HG03354 (cell line): ENCODE data around the gene KRTAP2-3.
"Not testable (repeated sequence)": the region's sequence is repeated elsewhere in the genome, so short reads cannot be mapped to it uniquely, and the experiment has no call there.

ENCODE experiments used
- ATAC-seq: cut with Tn5 transposase; IDR thresholded peaks from one replicate; pipeline ENCODE4 v1.9.1; 2021; ENCODE audit warnings: mild to moderate bottlenecking; ENCODE audit not compliant: unreplicated experiment, poor library complexity, severe bottlenecking

KRTAP2-3 gene

DNA sequence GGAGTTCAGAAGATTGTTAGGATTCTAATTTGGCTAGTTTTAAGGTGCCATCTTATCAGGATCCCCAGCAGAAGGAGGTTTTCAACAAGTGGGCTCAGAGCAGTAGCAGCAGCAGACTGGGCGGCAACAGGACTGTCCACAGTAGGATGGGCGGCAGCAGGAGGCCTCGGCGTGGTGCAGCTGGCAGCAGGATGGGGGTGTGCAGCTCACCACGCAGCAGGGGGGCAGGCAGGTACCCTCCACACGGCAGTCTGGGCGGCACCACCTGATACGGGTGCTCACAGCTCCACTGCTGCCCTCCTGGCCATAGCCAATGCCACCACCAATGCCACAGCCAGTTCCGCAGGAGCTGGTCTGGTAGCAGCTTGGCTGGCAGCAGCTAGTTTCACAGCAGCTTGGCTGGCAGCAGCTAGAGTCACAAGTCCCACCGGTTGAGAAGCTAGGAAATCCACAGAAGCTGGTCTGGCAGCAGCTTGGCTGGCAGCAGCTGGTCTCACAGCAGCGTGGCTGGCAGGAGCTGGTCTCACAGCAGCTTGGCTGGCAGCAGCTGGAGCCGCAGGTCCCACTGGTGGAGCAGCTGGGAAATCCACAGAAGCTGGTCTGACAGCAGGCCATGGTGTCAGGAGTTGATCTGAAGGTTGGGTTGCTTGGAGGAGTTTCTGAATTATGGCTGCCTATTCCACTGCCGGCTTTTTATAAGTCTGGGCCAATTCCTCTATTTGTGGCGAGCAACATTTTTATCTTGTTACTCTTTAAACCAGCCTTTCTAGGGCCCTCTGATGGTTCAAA is 18.9 kb downstream of the KRTAP2-3 start, which contains the start of gene KRTAP1-1:
Gene KRTAP1-1, minus strand, starts transcription at position 668 of the 789 bp plus-strand sequence. Its CDS starts 53 bp downstream, at position 615.
- not testable (repeated sequence) for ATAC-seq

DNA sequence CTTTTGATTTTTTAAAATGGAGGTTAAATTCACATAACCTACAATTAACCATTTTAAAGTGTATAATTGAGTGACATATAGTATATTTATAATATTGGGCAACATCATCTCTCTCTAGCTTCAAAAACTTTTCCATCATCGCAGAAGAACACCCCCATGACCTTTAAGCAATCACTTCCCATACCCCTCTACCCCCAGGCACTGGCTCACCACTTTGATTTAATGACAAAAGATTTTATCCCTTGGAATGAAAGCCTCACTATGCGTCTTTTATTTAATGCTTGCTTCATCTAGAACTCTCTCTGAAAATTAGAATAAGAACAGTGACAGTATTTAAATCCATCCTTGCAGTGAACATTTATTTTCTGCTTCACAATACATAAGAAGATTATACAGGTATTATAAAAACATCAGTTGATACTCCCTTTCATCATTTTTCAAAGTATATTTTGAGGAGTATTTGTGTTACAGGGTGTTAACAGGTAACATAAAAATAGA is 22.0 kb downstream of the KRTAP2-3 start:
- no peak for ATAC-seq

DNA sequence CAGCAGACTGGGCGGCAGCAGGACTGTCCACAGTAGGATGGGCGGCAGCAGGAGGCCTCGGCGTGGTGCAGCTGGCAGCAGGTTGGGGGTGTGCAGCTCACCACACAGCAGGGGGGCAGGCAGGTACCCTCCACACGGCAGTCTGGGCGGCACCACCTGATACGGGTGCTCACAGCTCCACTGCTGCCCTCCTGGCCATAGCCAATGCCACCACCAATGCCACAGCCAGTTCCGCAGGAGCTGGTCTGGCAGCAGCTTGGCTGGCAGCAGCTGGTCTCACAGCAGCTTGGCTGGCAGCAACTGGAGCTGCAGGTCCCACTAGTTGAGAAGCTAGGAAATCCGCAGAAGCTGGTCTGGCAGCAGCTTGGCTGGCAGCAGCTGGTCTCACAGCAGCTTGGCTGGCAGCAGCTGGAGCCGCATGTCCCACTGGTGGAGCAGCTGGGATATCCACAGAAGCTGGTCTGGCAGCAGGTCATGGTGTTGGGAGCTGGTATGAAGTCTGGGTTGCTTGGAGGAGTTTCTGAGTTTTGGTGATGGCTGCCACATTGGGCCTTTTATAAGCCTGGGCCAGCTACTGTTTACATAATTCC is 25.5 kb downstream of the KRTAP2-3 start, which contains the start of gene KRTAP1-3:
Gene KRTAP1-3, minus strand, starts transcription at position 529 of the 590 bp plus-strand sequence. Its CDS starts 53 bp downstream, at position 476.
- ATAC-seq: not testable (repeated sequence)

DNA sequence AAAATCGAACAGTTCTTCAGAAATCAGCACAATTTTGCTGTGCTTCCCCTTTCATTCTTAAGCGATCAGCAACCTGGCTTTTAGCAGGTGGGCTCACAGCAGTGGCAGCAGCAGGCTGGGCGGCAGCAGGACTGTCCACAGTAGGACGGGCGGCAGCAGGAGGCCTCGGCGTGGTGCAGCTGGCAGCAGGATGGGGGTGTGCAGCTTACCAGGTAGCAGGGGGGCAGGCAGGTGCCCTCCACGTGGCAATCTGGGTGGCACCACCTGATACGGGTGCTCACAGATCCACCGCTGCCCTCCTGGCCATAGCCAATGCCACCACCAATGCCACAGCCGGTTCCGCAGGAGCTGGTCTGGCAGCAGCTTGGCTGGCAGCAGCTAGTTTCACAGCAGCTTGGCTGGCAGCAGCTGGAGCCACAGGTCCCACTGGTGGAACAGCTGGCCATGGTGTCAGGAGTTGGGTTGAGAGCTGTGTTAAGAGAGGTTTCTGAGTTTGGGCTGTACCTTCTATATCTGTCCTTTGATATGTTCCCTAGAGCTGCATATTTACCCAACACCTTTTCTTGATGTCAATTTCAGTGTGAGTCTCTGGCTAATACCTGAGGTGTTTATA is 30.2 kb downstream of the KRTAP2-3 start, which contains the start of gene KRTAP1-4:
Gene KRTAP1-4, minus strand, starts transcription at position 563 of the 613 bp plus-strand sequence. Its CDS starts 117 bp downstream, at position 446.
- no peak for ATAC-seq

DNA sequence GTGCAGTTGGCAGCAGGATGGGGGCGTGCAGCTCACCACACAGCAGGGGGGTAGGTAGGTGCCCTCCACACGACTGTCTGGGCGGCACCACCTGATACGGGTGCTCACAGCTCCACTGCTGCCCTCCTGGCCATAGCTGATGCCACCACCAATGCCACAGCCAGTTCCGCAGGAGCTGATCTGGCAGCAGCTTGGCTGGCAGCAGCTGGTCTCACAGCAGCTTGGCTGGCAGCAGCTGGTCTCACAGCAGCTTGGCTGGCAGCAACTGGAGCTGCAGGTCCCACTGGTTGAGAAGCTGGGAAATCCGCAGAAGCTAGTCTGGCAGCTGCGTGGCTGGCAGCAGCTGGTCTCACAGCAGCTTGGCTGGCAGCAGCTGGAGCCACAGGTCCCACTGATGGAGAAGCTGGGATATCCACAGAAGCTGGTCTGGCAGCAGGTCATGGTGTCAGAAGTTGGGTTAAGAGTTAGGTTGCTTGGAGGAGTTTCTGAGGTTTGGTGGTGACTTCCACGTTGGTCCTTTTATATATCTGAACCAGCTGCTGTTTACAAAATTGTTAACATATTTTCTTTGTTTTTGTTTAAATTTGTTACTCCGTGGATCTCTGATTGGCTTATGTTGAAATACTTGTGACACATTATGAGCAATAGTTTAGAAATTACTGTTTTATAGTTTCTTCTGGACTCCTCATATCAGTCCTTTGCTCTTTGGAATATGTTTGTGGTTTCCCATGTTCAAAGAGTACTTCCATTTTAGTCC is 33.0 kb downstream of the KRTAP2-3 start, which contains the start of gene KRTAP1-5:
Gene KRTAP1-5, minus strand, starts transcription at position 494 of the 757 bp plus-strand sequence. Its CDS starts 53 bp downstream, at position 441.
- ATAC-seq: no peak

DNA sequence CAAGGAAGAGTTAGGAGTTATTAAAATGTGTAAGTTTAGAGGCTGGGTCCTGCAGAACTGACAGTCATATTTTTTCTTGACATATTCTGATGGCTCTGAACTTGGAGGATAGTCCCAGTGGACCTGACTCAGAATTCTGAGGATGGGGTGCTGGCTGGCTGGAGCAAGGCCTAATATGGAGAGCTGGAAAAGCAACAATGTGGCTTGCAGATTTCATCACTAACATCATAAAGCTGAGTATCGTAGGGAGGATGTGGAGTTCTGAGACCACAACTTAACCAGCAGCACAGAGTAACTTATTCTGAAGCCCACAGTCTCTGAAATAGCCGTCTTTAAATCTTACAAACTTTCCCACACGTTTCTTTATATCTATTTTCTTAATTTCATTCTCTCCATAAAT is 35.2 kb downstream of the KRTAP2-3 start:
- ATAC-seq: no peak

DNA sequence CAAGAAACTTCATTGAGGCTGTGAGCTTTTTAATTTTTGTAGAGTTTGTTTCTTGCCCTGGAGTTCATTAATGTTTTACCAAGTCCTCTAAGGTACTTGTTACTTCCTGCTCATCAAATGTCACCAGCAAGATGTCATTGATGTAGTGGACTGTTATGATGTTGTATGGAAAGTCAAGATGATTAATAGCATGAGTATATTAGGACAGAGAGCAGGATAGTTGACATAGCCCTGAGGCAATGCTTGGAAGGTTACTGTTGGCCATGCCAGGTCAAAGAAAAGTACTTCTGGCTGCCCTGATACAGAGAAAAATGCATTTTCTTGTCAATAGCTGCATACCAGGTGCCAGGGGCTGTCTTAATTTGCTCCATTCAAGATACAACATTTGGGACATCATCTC is 39.6 kb downstream of the KRTAP2-3 start:
- no peak for ATAC-seq

DNA sequence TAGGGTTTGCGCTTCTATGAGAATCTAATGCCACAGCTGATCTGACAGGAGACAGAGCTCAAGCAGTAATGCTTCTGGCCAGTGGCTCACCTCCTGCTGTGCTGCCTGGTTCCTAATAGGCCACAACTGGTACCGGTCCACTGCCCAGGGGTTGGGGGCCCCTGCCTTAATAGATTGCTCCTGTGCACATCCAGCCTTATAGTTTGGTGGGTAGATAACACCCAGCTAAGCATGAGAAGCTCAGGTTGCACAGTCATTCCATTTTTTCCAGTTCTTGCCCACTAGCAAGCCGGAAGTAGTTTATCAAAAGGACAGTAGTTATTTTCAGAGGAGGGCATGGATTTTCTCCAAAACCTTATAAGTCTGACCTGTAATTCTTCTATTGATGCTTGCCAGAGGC is 40.5 kb downstream of the KRTAP2-3 start:
- no peak for ATAC-seq

DNA sequence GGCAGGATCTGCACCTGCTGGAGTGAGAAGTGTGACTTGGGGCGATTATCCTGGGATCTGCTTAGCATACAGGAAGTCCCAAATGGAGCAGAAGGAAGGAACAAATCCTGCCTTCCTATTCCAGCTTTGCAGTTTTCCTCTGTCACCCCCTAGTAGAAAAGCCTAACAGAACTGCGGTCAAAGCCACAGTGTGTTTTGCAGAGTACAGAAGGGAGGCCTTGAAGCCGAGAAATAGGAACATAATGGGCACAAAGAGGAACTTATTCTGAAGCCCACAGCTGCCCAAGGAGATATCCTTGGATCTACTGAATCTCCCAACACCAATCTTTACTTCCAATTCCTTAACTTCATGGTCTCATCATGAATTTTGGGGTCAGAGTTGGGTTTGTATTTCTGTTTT is 41.4 kb downstream of the KRTAP2-3 start:
- no peak for ATAC-seq

DNA sequence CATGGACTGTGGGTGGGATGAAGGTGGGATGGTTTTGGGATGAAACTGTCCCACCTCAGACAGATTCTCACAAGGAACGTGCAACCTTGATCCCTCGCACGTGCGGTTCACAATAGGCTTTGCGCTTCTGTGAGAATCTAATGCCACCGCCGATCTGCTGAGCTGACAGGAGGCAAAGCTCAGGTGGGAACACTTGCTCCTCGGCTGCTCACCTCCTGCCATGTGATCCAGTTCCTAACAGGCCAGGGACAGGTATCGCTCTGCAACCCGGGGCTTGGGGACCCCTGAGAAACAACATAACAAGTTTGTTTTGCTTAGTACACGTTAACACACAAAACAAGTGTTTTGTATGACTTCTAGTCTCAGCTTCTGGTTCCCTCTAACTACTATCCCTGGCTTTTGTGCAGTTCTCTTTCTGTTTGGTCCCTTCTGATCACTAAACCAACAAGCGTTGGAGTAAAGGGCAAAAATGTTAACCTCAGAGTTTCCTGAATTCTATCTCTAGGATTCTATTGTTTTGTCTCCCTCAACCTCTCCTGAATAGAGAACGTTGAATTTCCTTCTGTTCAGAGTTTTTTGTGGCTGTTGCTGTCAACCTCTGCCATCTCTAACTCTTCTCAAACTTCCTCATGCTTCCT is 43.2 kb downstream of the KRTAP2-3 start:
- ATAC-seq: no peak

DNA sequence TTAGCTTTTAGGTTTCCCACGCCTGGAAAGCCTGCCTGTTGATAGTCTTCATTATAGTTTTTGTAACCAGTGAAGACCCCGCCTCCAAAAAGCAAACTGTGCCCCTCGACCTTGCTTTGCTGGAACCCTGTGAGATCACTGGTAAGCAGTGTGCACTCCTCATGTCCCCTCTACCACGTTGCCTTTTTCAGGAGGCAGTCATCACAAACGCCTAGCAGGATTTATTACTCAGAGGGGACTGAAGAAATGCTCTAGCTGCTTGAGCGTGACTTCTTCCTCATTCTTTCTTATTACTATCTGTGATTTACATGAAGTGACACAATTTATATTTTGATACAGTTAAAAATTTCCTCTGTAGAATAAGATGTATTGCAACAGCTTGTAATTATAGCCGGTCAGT is 44.5 kb downstream of the KRTAP2-3 start:
- ATAC-seq: no peak

DNA sequence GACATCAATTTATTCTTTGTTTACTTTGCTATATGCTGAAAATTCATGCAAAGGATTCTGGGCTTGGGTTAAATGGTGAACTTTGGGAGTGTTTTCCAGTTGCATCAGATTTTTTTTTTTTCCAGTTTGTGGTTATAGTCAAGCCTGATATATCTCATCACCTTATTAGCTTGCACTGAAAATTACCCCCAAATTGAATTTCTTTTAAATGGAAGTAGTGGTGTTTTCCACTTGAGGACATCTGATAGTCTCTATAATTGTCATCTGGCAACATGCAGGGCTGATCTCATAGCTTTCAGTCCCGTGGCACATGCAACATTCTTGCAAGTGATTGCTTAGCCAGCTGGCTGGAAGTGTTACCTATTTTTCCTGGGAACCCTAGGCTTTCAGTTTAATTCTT is 46.3 kb downstream of the KRTAP2-3 start:
- ATAC-seq: no peak

DNA sequence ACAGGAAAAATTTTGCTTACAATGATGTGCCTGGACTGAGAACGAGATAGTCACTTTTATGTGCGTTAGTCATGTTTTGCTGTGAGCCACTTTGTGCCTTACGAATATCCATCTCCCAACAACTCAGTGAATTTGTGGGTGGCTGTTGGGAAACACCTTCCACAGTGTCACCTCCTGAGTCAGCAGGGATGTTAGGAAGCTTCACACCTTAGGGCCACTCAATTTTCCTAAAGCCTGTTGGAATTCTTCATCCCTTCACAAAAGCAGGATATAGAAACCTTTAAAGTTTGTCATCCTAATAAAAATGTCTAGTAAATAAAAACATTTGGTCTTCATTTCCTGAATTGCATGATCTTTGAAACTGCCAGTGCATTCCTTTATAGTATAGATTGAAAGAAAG is 46.7 kb downstream of the KRTAP2-3 start:
- ATAC-seq: no peak

DNA sequence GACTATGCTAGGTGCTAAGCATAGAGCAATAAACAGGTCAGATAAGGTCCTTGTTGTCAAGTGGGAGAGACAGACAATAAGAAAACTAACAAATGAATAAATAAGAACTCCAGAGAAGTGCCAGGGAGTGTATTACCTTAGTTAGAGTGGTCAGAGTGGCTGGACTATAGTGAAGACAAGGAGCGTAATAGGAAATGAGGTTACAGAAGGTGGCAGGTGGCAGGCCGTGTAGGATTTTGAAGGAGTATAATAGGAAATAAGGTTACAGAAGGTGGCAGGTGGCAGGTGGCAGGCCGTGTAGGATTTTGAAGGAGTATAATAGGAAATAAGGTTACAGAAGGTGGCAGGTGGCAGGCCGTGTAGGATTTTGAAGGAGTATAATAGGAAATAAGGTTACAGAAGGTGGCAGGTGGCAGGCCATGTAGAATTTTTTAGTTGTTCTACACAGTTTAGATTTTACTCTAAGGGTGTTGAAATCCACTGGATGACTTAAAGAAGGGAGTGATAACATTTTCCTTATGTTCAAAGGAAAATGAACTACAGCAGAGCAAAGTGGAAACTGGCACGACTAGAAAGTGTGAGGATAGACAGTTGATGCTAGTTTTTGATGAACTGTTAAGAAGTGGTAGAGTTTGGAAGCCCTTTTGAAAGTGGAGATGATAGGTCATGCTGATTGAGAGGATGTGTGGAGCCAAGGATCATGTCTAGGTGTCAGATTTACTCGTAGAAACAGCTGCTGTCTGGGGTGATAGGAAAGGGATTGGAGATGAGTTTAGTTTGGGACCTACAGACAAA is 47.4 kb downstream of the KRTAP2-3 start:
- no peak for ATAC-seq

DNA sequence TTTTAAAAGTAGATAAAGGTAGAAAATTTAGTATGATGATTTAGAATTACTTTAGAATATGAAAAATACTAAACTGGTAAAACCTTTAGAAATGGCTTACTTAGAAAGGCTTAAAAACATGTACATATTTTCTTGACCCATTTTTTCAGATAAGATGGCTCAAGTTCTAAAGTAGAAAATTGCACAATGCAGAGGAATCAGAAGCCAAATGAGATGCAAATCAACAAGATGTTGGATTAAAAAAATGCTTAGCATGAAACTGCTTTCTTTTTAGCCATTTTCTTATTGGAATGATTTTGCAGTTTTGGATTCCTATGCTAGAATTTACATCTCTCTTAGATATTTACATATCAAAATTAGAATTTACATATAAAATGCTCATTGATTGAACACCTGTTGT is 49.5 kb downstream of the KRTAP2-3 start:
- ATAC-seq: no peak

DNA sequence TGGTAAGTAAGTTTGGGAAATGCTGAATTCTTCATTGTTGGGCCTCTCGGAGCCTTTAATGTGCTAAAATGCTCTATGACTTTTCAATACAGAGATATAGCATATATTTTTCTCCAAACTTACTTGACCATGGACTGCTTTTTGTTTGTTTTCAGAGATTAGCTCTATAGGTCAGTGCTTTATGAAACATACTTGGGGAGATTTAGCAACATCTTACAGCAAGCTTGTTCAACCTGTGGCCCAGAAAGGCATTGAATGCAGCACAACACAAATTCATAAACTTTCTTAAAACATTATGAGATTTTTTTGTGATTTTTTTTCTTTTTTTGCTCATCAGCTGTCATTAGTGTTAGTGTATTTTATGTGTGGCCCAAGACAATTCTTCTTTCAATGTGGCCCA is 50.0 kb downstream of the KRTAP2-3 start:
- no peak for ATAC-seq

DNA sequence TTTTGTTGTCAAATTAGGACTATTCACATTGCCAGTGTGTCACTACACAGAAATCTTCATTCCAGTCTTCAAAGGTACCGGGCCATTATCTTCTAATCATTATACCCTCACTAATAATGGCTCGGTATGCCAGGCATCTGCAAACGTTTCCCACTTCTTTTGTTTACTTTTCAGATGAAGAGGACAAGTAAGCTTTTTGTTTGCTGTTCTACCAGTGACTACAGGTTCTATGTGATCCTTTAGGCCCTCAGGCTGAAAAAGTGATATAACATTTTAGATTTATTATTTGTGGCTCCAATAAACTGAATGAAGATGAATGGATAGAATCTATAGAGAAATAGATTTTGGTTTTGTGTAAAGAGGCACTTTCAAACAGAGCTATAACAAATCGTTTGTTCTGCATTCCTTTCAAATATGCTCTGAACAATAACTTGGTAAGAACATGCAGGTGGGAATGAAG is 50.6 kb downstream of the KRTAP2-3 start:
- no peak for ATAC-seq
